CD1c-positive myeloid dendritic cell (primary cell): Measurements from ENCODE around the gene TMEM19.

Experiments
- DNase-seq: peaks from one replicate; pipeline ENCODE4 v3.0.0-alpha.2; 2016; ENCODE audit errors: extremely low spot score

Gene TMEM19

GRCh38 chr12:71718611-71719010, 32.7 kb downstream of the TMEM19 start:
- DNase-seq: no peak

- DNase-seq: no peak
Observed at GRCh38 chr12:71719647-71720370, 33.9 kb downstream of the TMEM19 start.

- DNase-seq: no peak
Observed at GRCh38 chr12:71721783-71722505, 36.1 kb downstream of the TMEM19 start.

GRCh38 chr12:71725011-71725410, 39.1 kb downstream of the TMEM19 start:
- no peak for DNase-seq

GRCh38 chr12:71726548-71726947, 40.7 kb downstream of the TMEM19 start:
- DNase-seq: no peak

GRCh38 chr12:71727958-71728357, 42.1 kb downstream of the TMEM19 start:
- no peak for DNase-seq

GRCh38 chr12:71730936-71731335, 45.1 kb downstream of the TMEM19 start:
- no peak for DNase-seq

GRCh38 chr12:71731439-71732356, 45.8 kb downstream of the TMEM19 start:
- no peak for DNase-seq

GRCh38 chr12:71732357-71732712, 46.5 kb downstream of the TMEM19 start:
- no peak for DNase-seq

- no peak for DNase-seq
Observed at GRCh38 chr12:71737197-71737596, 51.3 kb downstream of the TMEM19 start.

- no peak for DNase-seq
Observed at GRCh38 chr12:71742998-71743397, 57.1 kb downstream of the TMEM19 start.

GRCh38 chr12:71744522-71745300, 58.8 kb downstream of the TMEM19 start:
- no peak for DNase-seq

GRCh38 chr12:71746974-71747611, 61.2 kb downstream of the TMEM19 start:
- peak; percentile 74 for DNase-seq

GRCh38 chr12:71748081-71748850, 62.4 kb downstream of the TMEM19 start:
- no peak for DNase-seq

- DNase-seq: no peak
Observed at GRCh38 chr12:71749666-71750065, 63.8 kb downstream of the TMEM19 start.

- DNase-seq: no peak
Observed at GRCh38 chr12:71752891-71753290, 67.0 kb downstream of the TMEM19 start.
